Measurements from ENCODE around the gene RAB24.

GRCh38 chr5:177312649-177313181, 9.2 kb upstream of the RAB24 start:
- TF ChIP-seq EP300 (IDR thresholded peaks at IDR 0.05) (no peak), POLR2A (IDR thresholded peaks at IDR 0.05) (no peak)

Data from stomach (tissue), 4 donors.